GM23248 (cell line): Measurements from ENCODE around the gene CD72.

ENCODE experiments used
- EZH2 ChIP-seq: fragments of 200-600 bp; sonication (generic); IDR thresholded peaks from 2 replicates; pipeline ENCODE4 v1.6.1; 2018; ENCODE audit warnings: antibody characterized with exemption, mild to moderate bottlenecking; ENCODE audit not compliant: insufficient read depth, poor library complexity, severe bottlenecking
- EZH2phosphoT487 ChIP-seq: fragments of 200-600 bp; sonication (generic); IDR thresholded peaks from 2 replicates; pipeline ENCODE4 v1.6.1; 2018; ENCODE audit warnings: antibody characterized with exemption, moderate library complexity, mild to moderate bottlenecking, low read depth; ENCODE audit not compliant: insufficient read depth

GRCh38 chr9:35609820-35610163, 8.4 kb downstream of the CD72 start:
- TF ChIP-seq EZH2 (no peak), EZH2phosphoT487 (no peak)
